ENCODE results near the gene LCE1E.

GRCh38 chr1:152768847-152769533 is 17.1 kb upstream of the LCE1E start:
- TF ChIP-seq CTCF (conservative IDR thresholded peaks at IDR 0.05; ENCODE audit: low read length) (no peak), EZH2phosphoT487 (IDR thresholded peaks at IDR 0.05; ENCODE audit: borderline replicate concordance) (no peak)

Measured in Loucy (cell line).